IPS-NIHi7 (cell line): ENCODE measurements around the gene IGF2BP1.

Source experiments
- DNase-seq: peaks from one replicate; pipeline ENCODE4 v3.0.0; 2012; ENCODE audit warnings: mixed read lengths; ENCODE audit errors: extremely low spot score

Gene IGF2BP1

GRCh38 chr17:48997103-48997826 lies at the start of gene IGF2BP1:
Gene IGF2BP1, plus strand, starts transcription at chr17:48997385. Its CDS starts 361 bp downstream, at chr17:48997746.
- peak; percentile 71 for DNase-seq

GRCh38 chr17:48951572-48951971 lies 45.6 kb upstream of the IGF2BP1 start:
- no peak for DNase-seq

- DNase-seq = no peak
Measured at GRCh38 chr17:48952904-48953303, 44.3 kb upstream of the IGF2BP1 start.

- DNase-seq = peak; percentile 56
Measured at GRCh38 chr17:48954300-48954755, 42.9 kb upstream of the IGF2BP1 start.

GRCh38 chr17:48960834-48961515 lies 36.2 kb upstream of the IGF2BP1 start:
- DNase-seq = no peak

GRCh38 chr17:48961516-48962233 lies 35.5 kb upstream of the IGF2BP1 start:
- peak; percentile 79 for DNase-seq

- DNase-seq = no peak
Measured at GRCh38 chr17:48970224-48970623, 27.0 kb upstream of the IGF2BP1 start.

GRCh38 chr17:48970865-48971687 lies 26.1 kb upstream of the IGF2BP1 start:
- no peak for DNase-seq

- no peak for DNase-seq
Measured at GRCh38 chr17:48972749-48973097, 24.5 kb upstream of the IGF2BP1 start.

- no peak for DNase-seq
Measured at GRCh38 chr17:48973806-48974205, 23.4 kb upstream of the IGF2BP1 start.

GRCh38 chr17:48981927-48982539 lies 15.2 kb upstream of the IGF2BP1 start:
- DNase-seq = no peak

GRCh38 chr17:48985436-48986245 lies 11.5 kb upstream of the IGF2BP1 start:
- DNase-seq = no peak

- no peak for DNase-seq
Measured at GRCh38 chr17:48989100-48989499, 8.1 kb upstream of the IGF2BP1 start.

GRCh38 chr17:48990882-48991357 lies 6.3 kb upstream of the IGF2BP1 start:
- DNase-seq = no peak

- DNase-seq = no peak
Measured at GRCh38 chr17:48992444-48992843, 4.7 kb upstream of the IGF2BP1 start.

GRCh38 chr17:48993305-48993704 lies 3.9 kb upstream of the IGF2BP1 start:
- no peak for DNase-seq

- DNase-seq = no peak
Measured at GRCh38 chr17:48993951-48994350, 3.2 kb upstream of the IGF2BP1 start.

- no peak for DNase-seq
Measured at GRCh38 chr17:48994549-48995303, 2.5 kb upstream of the IGF2BP1 start.

GRCh38 chr17:48995304-48995973 lies 1.7 kb upstream of the IGF2BP1 start:
- DNase-seq = peak; percentile 56
